Mucosa of rectum (tissue), 2 donors: Measurements from ENCODE around the gene CBLC.

Source experiments
- H3K27ac ChIP-seq, 2 donors: one replicate each; pipeline ENCODE4 v1.7.0; 2013; ENCODE audit warnings: inconsistent platforms in 2 of 2, low read depth in 2 of 2, low read length in 2 of 2
- H3K27me3 ChIP-seq, 2 donors: one replicate each; pipeline ENCODE4 v1.7.0; 2013; ENCODE audit warnings: low read length in 2 of 2; ENCODE audit not compliant: control insufficient read depth in 2 of 2, insufficient read depth in 2 of 2
- H3K36me3 ChIP-seq, 2 donors: one replicate each; pipeline ENCODE4 v1.7.0; 2013; ENCODE audit warnings: low read length in 2 of 2; ENCODE audit not compliant: control insufficient read depth in 2 of 2, insufficient read depth in 2 of 2
- H3K4me1 ChIP-seq, 2 donors: one replicate each; pipeline ENCODE4 v1.7.0; 2013; ENCODE audit warnings: low read length in 2 of 2, mild to moderate bottlenecking in 1 of 2; ENCODE audit not compliant: control insufficient read depth in 2 of 2, insufficient read depth in 2 of 2
- H3K4me3 ChIP-seq, 2 donors: one replicate each; pipeline ENCODE4 v1.7.0; 2013; ENCODE audit warnings: low read length in 2 of 2
- H3K9ac ChIP-seq, 2 donors: one replicate each; pipeline ENCODE4 v1.7.0; 2013; ENCODE audit warnings: low read length in 2 of 2, low read depth in 1 of 2, mild to moderate bottlenecking in 1 of 2
- H3K9me3 ChIP-seq, 2 donors: one replicate each; pipeline ENCODE4 v1.7.0; 2013; ENCODE audit warnings: low read length in 2 of 2; ENCODE audit not compliant: control insufficient read depth in 2 of 2
- donor health status: healthy.
- donor health status: Normal muscosa, but diverticular disease.

The CBLC gene

DNA sequence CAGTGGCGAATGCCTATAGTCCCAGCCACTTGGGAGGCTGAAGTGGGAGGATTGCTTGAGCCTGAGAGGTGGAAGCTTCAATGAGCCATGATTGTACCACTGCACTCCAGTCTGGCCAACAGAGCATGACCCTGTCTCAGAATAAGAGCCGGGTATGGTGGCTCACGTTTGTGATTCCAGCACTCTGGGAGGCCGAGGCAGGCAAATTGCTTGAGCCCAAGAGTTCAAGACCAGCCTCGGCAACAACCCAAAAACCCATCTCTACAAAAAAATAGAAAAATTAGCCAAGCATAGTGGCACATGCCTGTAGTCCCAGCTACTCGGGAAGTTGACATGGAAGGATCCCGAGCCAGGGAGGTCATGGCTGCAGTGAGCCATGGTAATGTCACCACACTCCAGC, 63.1 kb downstream of the CBLC start:
- Histone ChIP-seq H3K27ac (no peak overlapping the region), H3K4me3 (no peak overlapping the region), H3K36me3 (no peaks in the 10 kb centered on the region), H3K4me1 (peaks cover 8 to 12% of the 10 kb centered on the region in 2 donors), H3K27me3 (no peaks in the 10 kb centered on the region), H3K9ac (no peak overlapping the region), H3K9me3 (no peaks in the 10 kb centered on the region)

DNA sequence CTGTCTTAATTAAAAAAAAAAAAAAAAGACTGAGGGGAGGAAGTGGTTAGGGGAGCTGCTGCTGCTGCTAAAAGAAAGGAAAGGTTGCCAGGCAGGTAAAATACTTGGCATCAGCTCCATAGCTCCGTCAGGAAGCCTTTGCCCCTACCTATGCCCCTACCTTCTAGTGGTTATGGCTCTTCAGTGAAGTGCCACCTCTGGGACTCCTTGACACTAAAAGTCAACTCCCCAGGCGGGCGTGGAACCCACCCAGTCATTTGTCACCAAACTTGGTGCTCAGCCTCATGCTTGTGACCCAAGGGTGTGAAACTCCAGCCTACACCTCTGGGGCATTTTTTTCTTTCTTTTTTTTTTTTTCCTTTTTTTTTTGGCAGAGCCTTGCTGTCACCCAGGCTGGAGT, 63.5 kb downstream of the CBLC start:
- Histone ChIP-seq H3K4me3 (no peak overlapping the region), H3K9ac (no peak overlapping the region), H3K27me3 (no peaks in the 10 kb centered on the region), H3K9me3 (no peaks in the 10 kb centered on the region), H3K36me3 (no peaks in the 10 kb centered on the region), H3K27ac (no peak overlapping the region), H3K4me1 (peaks cover 8 to 12% of the 10 kb centered on the region in 2 donors)

DNA sequence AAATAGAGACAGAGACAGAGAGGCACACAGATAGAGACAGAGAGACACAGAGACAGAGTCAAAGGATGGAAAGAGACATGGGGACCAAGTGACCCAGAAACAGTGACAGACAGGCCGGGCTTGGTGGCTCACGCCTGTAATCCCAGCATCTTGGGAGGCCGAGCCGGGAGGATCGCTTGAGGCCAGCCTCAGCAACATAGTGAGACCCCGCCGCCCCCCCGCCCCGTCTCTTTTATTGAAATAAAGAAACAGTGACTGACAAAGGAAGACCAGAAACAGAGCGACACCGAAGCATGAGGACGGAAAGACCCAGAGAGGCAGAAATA, 67.6 kb downstream of the CBLC start:
- Histone ChIP-seq H3K9ac (peak overlapping the region; percentile 68 to 94), H3K4me3 (peak overlapping the region; percentile 87 to 93), H3K9me3 (no peaks in the 10 kb centered on the region), H3K36me3 (no peaks in the 10 kb centered on the region), H3K27me3 (no peaks in the 10 kb centered on the region), H3K27ac (peak overlapping the region; percentile 87 to 93), H3K4me1 (peaks cover 18 to 19% of the 10 kb centered on the region in 2 donors)

GRCh38 chr19:44845612-44846454, 68.1 kb downstream of the CBLC start, which contains the start of gene NECTIN2:
NECTIN2 (plus strand) TSS chr19:44846297; CDS start chr19:44846526, 229 bp downstream.
- Histone ChIP-seq H3K9ac (peak within 1 kb of the TSS; percentile 98 to 99), H3K4me3 (peak within 1 kb of the TSS; percentile 87 to 93), H3K4me1 (peaks cover 18 to 19% of the 10 kb centered on the region in 2 donors)

GRCh38 chr19:44846455-44847143, 68.9 kb downstream of the CBLC start:
- H3K4me3 ChIP-seq, result peak overlapping the region; percentile 87 to 89
- no peaks in the 10 kb centered on the region for H3K9me3 ChIP-seq
- H3K36me3 ChIP-seq, result no peaks in the 10 kb centered on the region
- H3K27ac ChIP-seq, result peak overlapping the region; percentile 90 to 94
- no peaks in the 10 kb centered on the region for H3K27me3 ChIP-seq
- peaks cover 18 to 19% of the 10 kb centered on the region in 2 donors for H3K4me1 ChIP-seq
- H3K9ac ChIP-seq, result peak overlapping the region; percentile 98 to 99

More at GRCh38 chr19:44845612-44846454, 68.1 kb downstream of the CBLC start, which contains the start of gene NECTIN2:
- Histone ChIP-seq H3K36me3 (no peaks in the 10 kb centered on the region), H3K9me3 (no peaks in the 10 kb centered on the region), H3K27ac (peak within 1 kb of the TSS; percentile 90 to 94), H3K27me3 (no peaks in the 10 kb centered on the region)

DNA sequence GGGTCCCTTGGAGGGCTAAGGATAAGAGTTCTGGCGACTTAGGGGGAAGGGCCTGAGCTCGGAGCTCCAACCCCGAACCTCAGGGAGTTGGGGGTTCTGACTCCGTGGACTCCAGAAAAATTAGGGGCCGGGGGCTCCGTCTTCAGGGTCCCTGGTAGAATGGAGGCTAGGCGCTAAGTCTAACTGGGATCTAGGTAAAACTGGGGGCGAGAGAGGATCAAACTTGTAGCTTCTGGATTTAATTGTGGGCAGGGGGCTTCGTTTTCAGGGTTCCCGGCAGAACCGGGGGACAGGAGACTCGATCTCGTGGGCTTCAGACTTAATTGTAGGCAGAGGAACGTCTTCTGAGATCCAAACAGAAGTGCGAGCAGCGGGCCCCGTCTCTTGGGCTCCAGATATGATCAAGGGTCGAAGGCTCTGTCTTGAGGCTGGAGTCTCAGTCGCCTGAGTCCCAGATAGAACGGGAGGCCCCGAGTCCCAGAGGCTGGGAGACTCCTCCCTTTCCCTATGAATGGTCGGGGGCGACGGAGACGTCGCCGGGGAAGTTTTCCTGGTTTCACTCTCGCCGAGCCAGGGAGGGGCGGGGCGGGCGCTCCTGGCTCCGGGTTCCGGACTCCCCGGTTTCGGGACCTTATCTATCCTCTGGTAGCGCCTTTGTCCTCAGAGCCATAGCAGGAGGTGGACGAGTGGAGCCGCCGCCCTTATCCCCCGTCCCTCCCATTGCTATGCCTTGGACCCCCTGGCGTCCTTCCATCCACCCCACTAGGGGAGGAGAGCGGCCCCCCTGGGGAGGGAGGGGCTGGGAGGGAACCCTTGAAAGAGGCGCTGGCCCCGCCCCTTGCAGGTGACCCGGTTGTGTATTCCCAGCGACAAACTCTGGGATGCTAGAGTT, 69.7 kb downstream of the CBLC start:
- Histone ChIP-seq H3K9me3 (no peaks in the 10 kb centered on the region), H3K36me3 (no peaks in the 10 kb centered on the region), H3K4me3 (peak overlapping the region; percentile 87 to 89), H3K27me3 (no peaks in the 10 kb centered on the region), H3K4me1 (peaks cover 18 to 19% of the 10 kb centered on the region in 2 donors), H3K9ac (peak overlapping the region; percentile 98 to 99), H3K27ac (peak overlapping the region; percentile 90 to 94)

DNA sequence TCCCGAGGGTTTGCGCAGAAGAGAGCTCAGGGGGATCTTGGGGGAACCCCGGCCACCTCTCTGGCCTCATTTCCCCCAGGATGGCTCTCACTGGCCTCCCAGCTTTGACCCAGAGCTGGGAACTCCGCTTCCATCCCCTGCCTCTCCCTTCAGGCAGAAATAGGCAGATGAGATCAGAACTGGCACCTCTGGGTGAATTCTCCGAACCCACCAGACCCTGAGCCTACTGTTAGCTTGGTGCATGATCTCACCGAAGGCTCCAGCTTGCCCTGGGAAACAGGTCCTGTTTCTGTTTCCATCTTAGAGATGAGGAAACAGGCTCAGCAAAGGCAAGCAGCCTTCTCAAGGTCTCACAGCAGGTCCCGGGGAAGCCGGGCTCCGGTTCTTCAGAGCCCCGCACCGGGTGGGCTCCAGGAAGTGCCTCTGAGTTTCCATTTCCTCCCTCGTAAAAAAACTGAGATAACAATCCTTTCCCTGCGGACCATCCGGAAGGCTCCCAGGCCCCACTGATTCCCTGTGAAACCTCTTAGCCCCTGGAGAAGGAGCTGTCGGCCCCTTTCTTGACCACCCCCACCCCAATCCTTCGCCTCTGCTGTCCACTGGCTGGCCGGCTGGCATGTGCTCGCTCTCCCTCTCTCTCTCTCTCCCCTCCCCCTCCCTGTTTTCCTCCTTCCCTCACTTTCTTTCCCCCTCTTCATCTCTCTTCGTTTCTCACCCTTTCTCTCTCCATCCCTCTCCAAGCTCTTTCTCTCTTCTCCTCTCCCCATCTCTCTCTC, 70.5 kb downstream of the CBLC start:
- Histone ChIP-seq H3K27me3 (no peaks in the 10 kb centered on the region), H3K9ac (peak overlapping the region; percentile 98 to 99), H3K9me3 (no peaks in the 10 kb centered on the region), H3K27ac (peak overlapping the region; percentile 90 to 94), H3K36me3 (no peaks in the 10 kb centered on the region), H3K4me3 (peak overlapping the region; percentile 87 to 89), H3K4me1 (peaks cover 18 to 19% of the 10 kb centered on the region in 2 donors)

GRCh38 chr19:44848812-44849447, 71.2 kb downstream of the CBLC start:
- Histone ChIP-seq H3K4me3 (no peak overlapping the region), H3K27ac (peak overlapping the region; percentile 90 to 94), H3K9me3 (no peaks in the 10 kb centered on the region), H3K9ac (peak overlapping the region in 1 of 2 donors; percentile 99), H3K4me1 (peaks cover 18 to 19% of the 10 kb centered on the region in 2 donors), H3K36me3 (no peaks in the 10 kb centered on the region), H3K27me3 (no peaks in the 10 kb centered on the region)
